Measurements from ENCODE around the gene PRDM2. TPM values are rescaled to one million over a fixed set of nuclear protein-coding genes. Genes with fewer than 3 reads are reported as not detected.

PRDM2 gene
- total and polyA plus RNA-seq, 2 donors from 2014 or later: 8.2 to 42.6 TPM

DNA sequence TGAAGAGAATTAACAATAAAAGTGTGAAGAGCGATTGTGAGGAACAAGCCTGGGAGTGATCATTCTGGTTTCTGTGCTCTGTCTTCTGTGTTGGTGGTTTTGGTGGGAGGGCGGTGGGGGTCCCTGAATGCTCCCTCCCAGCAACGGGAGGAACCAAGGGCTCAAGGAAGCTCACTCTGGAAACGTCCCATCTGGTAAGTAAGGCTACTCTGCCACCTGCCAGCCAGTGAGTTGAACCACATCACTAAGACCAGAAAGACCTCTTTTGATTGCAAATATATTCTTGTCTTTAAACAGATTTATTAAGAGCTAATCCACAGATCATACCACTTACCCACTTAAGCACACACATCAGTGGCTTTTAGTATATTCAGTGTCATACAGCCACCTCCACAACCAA lies 125.0 kb downstream of the PRDM2 start:
- TF ChIP-seq CTCF (IDR thresholded peaks at IDR 0.05; ENCODE audit: borderline replicate concordance, extremely low read depth, insufficient read depth): no peak
- no peak for FAIRE-seq
- intact Hi-C loops (cut with DNase I): no loop called here

GRCh38 chr1:13826009-13826408 lies 126.0 kb downstream of the PRDM2 start:
- Histone ChIP-seq H3K36me3 (ENCODE audit: control insufficient read depth in 2 of 3, insufficient read depth in 3 of 3, low read length in 3 of 3) (peaks cover 0 to 2% (median 0%) of the 10 kb centered on the region in 3 donors), H3K4me1 (ENCODE audit: control insufficient read depth in 2 of 3, insufficient read depth in 2 of 3, low read depth in 1 of 3, low read length in 3 of 3) (no peaks in the 10 kb centered on the region), H3K27me3 (ENCODE audit: control insufficient read depth, insufficient read depth, low read length) (no peaks in the 10 kb centered on the region), H3K9me3 (ENCODE audit: control insufficient read depth in 2 of 3, insufficient read depth in 1 of 3, low read length in 3 of 3) (no peaks in the 10 kb centered on the region), H3K4me3 (ENCODE audit: low read length in 3 of 3) (no peak overlapping the region), H3K9ac (ENCODE audit: low read length in 3 of 3) (no peak overlapping the region), H3K27ac (ENCODE audit: low read depth in 2 of 2, low read length in 2 of 2) (no peak overlapping the region)
- FAIRE-seq: no peak
- no peak for DNase-seq
- no peak for TF ChIP-seq CTCF (IDR thresholded peaks at IDR 0.05; ENCODE audit: borderline replicate concordance, extremely low read depth, insufficient read depth)
- intact Hi-C loops (cut with DNase I): no loop called here

More for the DNA sequence above, 125.0 kb downstream of the PRDM2 start:
- no peaks in the 10 kb centered on the region for H3K9me3 ChIP-seq (ENCODE audit: control insufficient read depth in 2 of 3, insufficient read depth in 1 of 3, low read length in 3 of 3)
- peaks cover 0 to 2% (median 0%) of the 10 kb centered on the region in 3 donors for H3K36me3 ChIP-seq (ENCODE audit: control insufficient read depth in 2 of 3, insufficient read depth in 3 of 3, low read length in 3 of 3)
- H3K27me3 ChIP-seq (ENCODE audit: control insufficient read depth, insufficient read depth, low read length): no peaks in the 10 kb centered on the region
- H3K27ac ChIP-seq (ENCODE audit: low read depth in 2 of 2, low read length in 2 of 2): no peak overlapping the region
- H3K9ac ChIP-seq (ENCODE audit: low read length in 3 of 3): no peak overlapping the region
- no peak overlapping the region for H3K4me3 ChIP-seq (ENCODE audit: low read length in 3 of 3)
- no peaks in the 10 kb centered on the region for H3K4me1 ChIP-seq (ENCODE audit: control insufficient read depth in 2 of 3, insufficient read depth in 2 of 3, low read depth in 1 of 3, low read length in 3 of 3)
- no peak for DNase-seq

DNA sequence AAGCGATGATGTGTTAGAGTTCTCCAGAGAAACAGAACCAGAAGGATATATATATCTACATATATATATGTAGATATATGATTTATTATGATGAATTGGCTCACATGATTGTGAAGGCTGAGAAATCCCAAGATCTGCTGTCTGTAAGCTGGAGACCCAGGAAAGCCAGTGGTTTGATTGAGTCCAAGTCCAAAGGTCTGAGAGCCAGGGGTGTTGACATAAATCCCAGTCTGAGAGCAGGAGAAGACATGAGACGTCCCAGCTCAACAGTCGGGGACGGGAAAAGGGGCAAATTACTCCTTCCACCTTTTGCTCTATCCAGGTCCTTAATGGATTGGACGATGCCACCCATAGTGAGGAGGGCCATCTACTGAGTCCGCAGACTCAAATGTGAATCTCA lies 126.6 kb downstream of the PRDM2 start:
- no peaks in the 10 kb centered on the region for H3K27me3 ChIP-seq (ENCODE audit: control insufficient read depth, insufficient read depth, low read length)
- H3K4me3 ChIP-seq (ENCODE audit: low read length in 3 of 3): no peak overlapping the region
- DNase-seq (no peak), FAIRE-seq (no peak)
- no peaks in the 10 kb centered on the region for H3K9me3 ChIP-seq (ENCODE audit: control insufficient read depth in 2 of 3, insufficient read depth in 1 of 3, low read length in 3 of 3)
- H3K27ac ChIP-seq (ENCODE audit: low read depth in 2 of 2, low read length in 2 of 2): no peak overlapping the region
- H3K36me3 ChIP-seq (ENCODE audit: control insufficient read depth in 2 of 3, insufficient read depth in 3 of 3, low read length in 3 of 3): peaks cover 0 to 2% (median 0%) of the 10 kb centered on the region in 3 donors
- no peaks in the 10 kb centered on the region for H3K4me1 ChIP-seq (ENCODE audit: control insufficient read depth in 2 of 3, insufficient read depth in 2 of 3, low read depth in 1 of 3, low read length in 3 of 3)
- intact Hi-C loops (cut with DNase I): no loop called here
- H3K9ac ChIP-seq (ENCODE audit: low read length in 3 of 3): no peak overlapping the region
- no peak for TF ChIP-seq CTCF (IDR thresholded peaks at IDR 0.05; ENCODE audit: borderline replicate concordance, extremely low read depth, insufficient read depth)
